Suprapubic skin (tissue), 4 donors: ENCODE data around the gene IP6K1.
"Not testable (repeated sequence)": the region's sequence is repeated elsewhere in the genome, so short reads cannot be mapped to it uniquely, and the experiment has no call there.

Experiments used
- CTCF ChIP-seq, 2 donors: fragments of 200-600 bp in 1 of 2; fragments of 450-650 bp in 1 of 2; sonication (generic) in 1 of 2; IDR thresholded peaks; one replicate each; pipeline ENCODE4 v1.5.1; 2016 to 2019; ENCODE audit warnings: antibody characterized with exemption in 2 of 2, mild to moderate bottlenecking in 1 of 2, moderate library complexity in 1 of 2
- POLR2A ChIP-seq, 2 donors: fragments of 450-650 bp; IDR thresholded peaks; one replicate each; pipeline ENCODE4 v1.6.1; 2017; ENCODE audit warnings: antibody characterized with exemption in 2 of 2, mild to moderate bottlenecking in 2 of 2, moderate library complexity in 2 of 2
- POLR2AphosphoS5 ChIP-seq, 3 donors: sonication (generic); formaldehyde crosslinking; IDR thresholded peaks; one replicate each; pipeline ENCODE4 v1.6.1; 2017; ENCODE audit warnings: antibody characterized with exemption in 3 of 3

GRCh38 chr3:49686346-49686745 is 100.0 kb downstream of the IP6K1 start:
- not testable (repeated sequence) for TF ChIP-seq CTCF, POLR2A, POLR2AphosphoS5 (IDR thresholded peaks at IDR 0.05)
